Activated CD8-positive, alpha-beta memory T cell treated with anti-CD3 and anti-CD28 coated beads, Interleukin-2, amount 10 ng/mL, durations not matched to agents 7 days and 5 days (primary cell): ENCODE data around the gene PDE3A. TPM values are rescaled to one million over a fixed set of nuclear protein-coding genes. Genes with fewer than 3 reads are reported as not detected.

ENCODE experiments used
- ATAC-seq: fragments of 150-1000 bp; cut with Tn5 transposase; one replicate; pipeline ENCODE4 v1.10.0; 2021; ENCODE audit warnings: moderate library complexity
- CTCF ChIA-PET: fragments of 350-600 bp; sonication (Branson Sonifier 250); formaldehyde crosslinking; loops from one replicate; lab custom pipeline; 2021; ENCODE audit warnings: antibody characterized with exemption; lab: Charles Lee
- DNase-seq: peaks from one replicate; pipeline ENCODE4 v3.0.0-alpha.2; 2020
- H3K27ac Mint-ChIP-seq: one replicate; pipeline ENCODE4 v1.8.0; 2021; ENCODE audit warnings: mild to moderate bottlenecking, mixed read lengths
- H3K27me3 Mint-ChIP-seq: one replicate; pipeline ENCODE4 v1.8.0; 2021; ENCODE audit warnings: mixed read lengths
- H3K36me3 Mint-ChIP-seq: one replicate; pipeline ENCODE4 v1.8.0; 2021; ENCODE audit warnings: mild to moderate bottlenecking, mixed read lengths
- H3K4me1 Mint-ChIP-seq: one replicate; pipeline ENCODE4 v1.8.0; 2021; ENCODE audit warnings: mixed read lengths
- H3K4me3 Mint-ChIP-seq: one replicate; pipeline ENCODE4 v1.8.0; 2021; ENCODE audit warnings: mild to moderate bottlenecking, moderate library complexity, mixed read lengths
- H3K9me3 Mint-ChIP-seq: one replicate; pipeline ENCODE4 v1.8.0; 2022; ENCODE audit warnings: low read depth, mixed read lengths
- total RNA-seq, 2 experiments: library from RNA; stranded (reverse); gene quantifications; one replicate each; pipeline ENCODE4 v1.2.3, GENCODE V29; 2021

Gene PDE3A
- total RNA-seq, 2 experiments from 2014 or later, result not detected

DNA sequence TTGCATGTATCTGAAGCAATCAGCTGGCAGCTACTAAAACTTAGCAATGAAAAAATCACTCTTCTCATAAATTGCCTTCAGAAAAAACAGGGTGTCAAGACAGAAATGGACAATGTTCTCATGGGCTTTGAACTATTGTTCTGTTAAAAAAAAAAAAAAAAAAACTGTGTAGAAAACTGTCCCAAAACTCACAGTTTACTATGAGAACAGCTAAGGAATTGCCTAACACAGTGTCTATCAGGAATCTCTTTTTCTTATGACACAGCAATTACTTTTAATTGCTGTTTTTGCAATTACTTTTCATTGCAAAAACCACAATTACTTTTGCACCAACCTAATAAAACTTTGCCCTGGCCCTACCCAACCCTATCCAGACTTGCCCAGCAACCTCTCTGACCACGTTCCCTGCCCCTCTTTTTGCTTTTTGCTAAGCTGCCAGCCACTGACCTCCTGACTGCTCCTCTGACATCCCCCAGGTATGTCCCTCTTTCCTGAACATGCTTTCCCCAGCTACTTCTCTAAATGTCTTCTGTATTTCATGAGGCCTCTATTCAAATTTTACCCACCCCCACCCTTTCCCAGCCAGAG, 258.8 kb downstream of the PDE3A start:
- Mint-ChIP-seq H3K4me1 (no peaks in the 10 kb centered on the region), H3K36me3 (no peaks in the 10 kb centered on the region), H3K27ac (no peak overlapping the region), H3K4me3 (no peak overlapping the region), H3K27me3 (no peaks in the 10 kb centered on the region), H3K9me3 (no peaks in the 10 kb centered on the region)
- ATAC-seq, result no peak
- CTCF ChIA-PET, result interaction anchor here (0.7 kb wide), 1 partner anchor 1092 kb away, joined by 3 read pairs; no protein-coding TSS in a partner anchor
- DNase-seq, result no peak

DNA sequence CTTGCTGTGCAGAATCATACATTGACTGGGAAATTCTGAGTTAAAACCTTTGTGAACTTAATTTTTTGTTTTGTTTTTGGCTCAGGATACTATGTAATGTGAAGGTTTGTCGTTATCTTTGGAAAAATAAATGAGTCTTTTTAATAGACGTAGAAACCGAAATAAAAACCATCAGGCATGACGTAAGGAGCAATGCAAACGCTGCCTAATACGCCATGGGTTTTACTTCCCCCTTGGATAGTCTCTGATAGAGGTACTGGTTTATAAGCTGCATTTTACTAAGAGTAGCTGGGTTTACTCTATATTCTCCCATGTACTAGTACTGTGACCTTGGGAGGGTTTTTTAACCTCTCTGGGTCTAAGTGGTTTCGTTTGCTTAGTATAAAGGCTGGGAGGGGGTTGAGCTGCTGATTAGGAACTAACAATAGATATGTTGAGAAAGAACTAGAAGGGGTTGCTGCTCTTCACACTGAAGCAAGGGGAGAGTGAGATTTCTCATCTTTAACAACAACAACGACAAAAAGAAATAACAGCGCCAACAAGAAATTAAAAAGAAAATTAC, 260.0 kb downstream of the PDE3A start:
- CTCF ChIA-PET, result no interaction called here
- Mint-ChIP-seq H3K9me3 (no peaks in the 10 kb centered on the region), H3K4me1 (no peaks in the 10 kb centered on the region), H3K27ac (no peak overlapping the region), H3K4me3 (no peak overlapping the region), H3K27me3 (no peaks in the 10 kb centered on the region), H3K36me3 (no peaks in the 10 kb centered on the region)
- DNase-seq (no peak), ATAC-seq (no peak)

DNA sequence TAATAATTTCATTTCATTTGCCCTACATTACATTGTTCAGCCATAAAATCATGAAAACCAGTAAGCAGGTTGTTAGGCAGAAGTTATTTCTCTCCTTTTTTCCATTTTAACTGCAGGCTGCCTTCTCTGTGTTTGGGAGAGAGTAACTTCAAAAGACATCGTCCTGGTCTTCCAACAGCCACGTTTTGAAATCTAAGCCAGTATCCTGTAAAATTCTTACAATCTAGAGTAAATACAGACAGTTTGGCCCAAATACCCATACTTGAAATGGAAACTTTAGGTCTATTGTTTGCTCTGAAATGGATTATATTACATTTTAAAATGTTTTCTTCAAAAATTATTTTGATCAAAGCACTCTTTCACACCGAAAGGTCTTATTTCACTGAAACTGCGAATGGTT, 260.7 kb downstream of the PDE3A start:
- Mint-ChIP-seq H3K36me3 (no peaks in the 10 kb centered on the region), H3K9me3 (no peaks in the 10 kb centered on the region), H3K27me3 (no peaks in the 10 kb centered on the region), H3K4me3 (no peak overlapping the region), H3K4me1 (no peaks in the 10 kb centered on the region), H3K27ac (no peak overlapping the region)
- ATAC-seq (no peak), DNase-seq (no peak)
- CTCF ChIA-PET, result no interaction called here

DNA sequence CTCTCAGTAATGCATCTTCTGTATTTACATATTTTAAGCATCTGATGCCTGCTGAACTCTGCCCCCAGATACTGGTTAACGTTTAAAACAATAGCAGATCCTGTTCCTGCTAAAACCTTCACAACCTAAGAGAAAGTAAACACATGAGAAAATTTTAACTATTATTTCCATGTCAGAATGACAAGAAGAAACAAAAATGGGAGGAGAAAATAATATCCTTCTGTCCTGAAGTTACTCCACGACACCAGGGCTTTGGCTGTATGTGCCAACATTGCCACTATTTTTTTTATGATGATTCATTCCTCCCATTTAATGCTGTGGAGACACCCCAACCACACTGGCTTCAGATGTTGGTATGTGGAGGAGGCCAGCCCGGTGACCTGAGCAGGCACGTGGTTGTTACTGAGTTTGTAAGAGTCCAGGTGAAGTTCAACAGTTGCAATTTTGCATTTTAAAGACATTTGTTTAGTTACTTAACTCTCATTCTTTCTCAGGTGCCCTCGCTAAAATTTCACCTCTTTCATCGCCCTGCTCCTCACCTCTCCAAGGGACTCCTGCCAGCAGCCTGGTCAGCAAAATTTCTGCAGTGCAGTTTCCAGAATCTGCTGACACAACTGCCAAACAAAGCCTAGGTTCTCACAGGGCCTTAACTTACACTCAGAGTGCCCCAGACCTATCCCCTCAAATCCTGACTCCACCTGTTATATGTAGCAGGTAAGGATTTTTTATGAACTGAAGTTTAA, 261.2 kb downstream of the PDE3A start:
- no peaks in the 10 kb centered on the region for H3K4me1 Mint-ChIP-seq
- no peaks in the 10 kb centered on the region for H3K36me3 Mint-ChIP-seq
- no peaks in the 10 kb centered on the region for H3K27me3 Mint-ChIP-seq
- ATAC-seq (no peak), DNase-seq (no peak)
- no peak overlapping the region for H3K27ac Mint-ChIP-seq
- no peaks in the 10 kb centered on the region for H3K9me3 Mint-ChIP-seq
- no peak overlapping the region for H3K4me3 Mint-ChIP-seq
- CTCF ChIA-PET, result no interaction called here

DNA sequence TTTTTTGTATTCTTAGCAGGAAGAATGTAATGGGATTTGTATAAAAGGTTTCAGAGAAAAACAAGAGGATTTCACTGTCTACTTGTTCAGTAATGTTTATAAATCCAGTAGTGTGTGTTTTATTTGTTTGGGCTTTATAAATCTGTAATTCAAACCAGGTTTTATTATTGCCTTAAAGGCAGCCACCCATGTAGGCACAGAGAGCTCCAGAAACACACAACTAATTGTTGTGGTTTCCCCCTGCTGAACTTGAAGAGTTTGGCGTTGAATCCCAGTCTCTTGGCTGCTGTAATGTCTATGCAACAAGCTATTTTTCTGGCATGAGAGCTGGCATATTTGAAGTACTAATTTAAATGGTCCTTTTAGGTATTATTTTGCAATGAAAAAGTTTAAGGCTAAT, 263.4 kb downstream of the PDE3A start:
- no peak overlapping the region for H3K4me3 Mint-ChIP-seq
- H3K27ac Mint-ChIP-seq, result no peak overlapping the region

DNA sequence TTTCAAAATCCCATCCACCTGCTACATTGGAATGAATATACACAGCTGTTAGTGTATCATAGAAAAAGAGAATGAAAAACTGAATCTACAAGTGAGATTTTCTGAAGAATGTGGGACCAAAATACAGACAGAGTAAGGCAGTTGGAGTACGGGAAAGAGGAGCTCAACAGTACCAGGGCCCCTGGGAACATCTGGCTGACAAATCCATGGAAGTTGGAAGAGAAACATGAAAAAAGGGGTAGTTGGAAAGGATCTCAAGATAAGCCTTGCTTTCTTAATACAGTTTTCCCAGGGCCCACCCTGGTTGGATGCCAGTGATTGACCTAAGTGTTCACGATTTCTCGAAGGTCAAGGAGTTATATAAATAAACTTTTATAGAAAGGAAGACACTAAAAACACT, 272.8 kb downstream of the PDE3A start:
- Mint-ChIP-seq H3K4me3 (no peak overlapping the region), H3K9me3 (no peaks in the 10 kb centered on the region), H3K27me3 (no peaks in the 10 kb centered on the region), H3K27ac (no peak overlapping the region), H3K4me1 (no peaks in the 10 kb centered on the region), H3K36me3 (no peaks in the 10 kb centered on the region)
- DNase-seq (no peak), ATAC-seq (no peak)
- CTCF ChIA-PET, result no interaction called here

More for the DNA sequence above, 263.4 kb downstream of the PDE3A start:
- ATAC-seq (no peak), DNase-seq (no peak)
- Mint-ChIP-seq H3K4me1 (no peaks in the 10 kb centered on the region), H3K9me3 (no peaks in the 10 kb centered on the region), H3K36me3 (no peaks in the 10 kb centered on the region), H3K27me3 (no peaks in the 10 kb centered on the region)
- CTCF ChIA-PET, result no interaction called here

DNA sequence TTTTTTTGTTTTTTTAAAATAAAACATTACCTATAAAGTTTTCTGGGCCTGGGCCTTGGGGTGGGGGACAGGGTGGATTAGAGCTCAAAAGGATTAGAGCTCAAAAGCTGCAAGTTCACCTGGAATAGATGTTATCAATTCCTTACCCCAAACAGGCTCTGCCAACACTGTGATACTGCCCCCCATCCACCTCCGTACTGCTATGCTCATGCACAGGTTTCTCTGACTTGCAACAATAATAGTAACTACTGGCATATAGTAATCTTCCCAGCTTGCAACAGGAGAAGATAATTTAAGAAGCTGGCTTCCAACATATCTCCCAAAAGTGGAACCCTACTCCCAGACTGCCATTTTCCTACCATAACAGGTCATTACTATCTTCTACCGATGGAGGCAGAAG, 275.5 kb downstream of the PDE3A start:
- Mint-ChIP-seq H3K4me1 (no peaks in the 10 kb centered on the region), H3K4me3 (no peak overlapping the region), H3K9me3 (no peaks in the 10 kb centered on the region), H3K36me3 (no peaks in the 10 kb centered on the region), H3K27ac (no peak overlapping the region), H3K27me3 (no peaks in the 10 kb centered on the region)
- CTCF ChIA-PET, result no interaction called here
- no peak for DNase-seq
- no peak for ATAC-seq

DNA sequence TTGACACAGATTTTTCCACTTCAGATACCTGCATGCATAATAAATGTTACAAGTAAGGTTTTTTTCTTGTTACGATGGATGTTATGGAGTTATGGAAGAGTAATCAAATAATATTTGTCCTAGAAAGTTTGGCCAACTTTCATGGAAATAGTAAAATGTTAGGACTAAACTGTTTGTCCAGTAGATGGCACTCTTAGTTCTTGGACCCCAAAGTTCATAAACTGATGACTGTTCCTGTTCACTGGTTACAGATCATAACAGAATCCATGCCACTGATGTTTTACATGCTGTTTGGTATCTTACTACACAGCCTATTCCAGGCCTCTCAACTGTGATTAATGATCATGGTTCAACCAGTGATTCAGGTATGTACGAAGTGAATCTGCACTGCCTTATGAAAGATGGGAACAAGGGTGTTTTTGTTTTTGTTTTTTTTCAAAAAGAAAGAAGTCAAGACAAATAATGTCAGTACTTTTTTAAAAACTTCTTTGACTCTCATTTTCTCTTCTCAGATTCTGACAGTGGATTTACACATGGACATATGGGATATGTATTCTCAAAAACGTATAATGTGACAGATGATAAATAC, 278.0 kb downstream of the PDE3A start:
- no peaks in the 10 kb centered on the region for H3K9me3 Mint-ChIP-seq
- CTCF ChIA-PET, result no interaction called here
- no peak overlapping the region for H3K4me3 Mint-ChIP-seq
- no peak for ATAC-seq
- H3K27me3 Mint-ChIP-seq, result no peaks in the 10 kb centered on the region
- H3K4me1 Mint-ChIP-seq, result no peaks in the 10 kb centered on the region
- DNase-seq, result no peak
- no peaks in the 10 kb centered on the region for H3K36me3 Mint-ChIP-seq
- no peak overlapping the region for H3K27ac Mint-ChIP-seq

DNA sequence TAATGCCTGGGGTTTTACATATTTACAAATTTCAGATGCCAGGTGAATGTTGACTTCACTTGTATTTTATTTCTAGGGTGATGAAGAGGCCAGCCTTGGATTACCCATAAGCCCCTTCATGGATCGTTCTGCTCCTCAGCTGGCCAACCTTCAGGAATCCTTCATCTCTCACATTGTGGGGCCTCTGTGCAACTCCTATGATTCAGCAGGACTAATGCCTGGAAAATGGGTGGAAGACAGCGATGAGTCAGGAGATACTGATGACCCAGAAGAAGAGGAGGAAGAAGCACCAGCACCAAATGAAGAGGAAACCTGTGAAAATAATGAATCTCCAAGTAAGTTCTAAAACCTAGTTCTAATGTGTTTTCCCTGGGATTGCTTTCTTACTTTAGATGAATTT, 285.5 kb downstream of the PDE3A start:
- Mint-ChIP-seq H3K27me3 (no peaks in the 10 kb centered on the region), H3K4me1 (peaks cover 4% of the 10 kb centered on the region), H3K4me3 (no peak overlapping the region), H3K9me3 (no peaks in the 10 kb centered on the region), H3K27ac (no peak overlapping the region), H3K36me3 (no peaks in the 10 kb centered on the region)
- DNase-seq (no peak), ATAC-seq (no peak)
- CTCF ChIA-PET, result no interaction called here

DNA sequence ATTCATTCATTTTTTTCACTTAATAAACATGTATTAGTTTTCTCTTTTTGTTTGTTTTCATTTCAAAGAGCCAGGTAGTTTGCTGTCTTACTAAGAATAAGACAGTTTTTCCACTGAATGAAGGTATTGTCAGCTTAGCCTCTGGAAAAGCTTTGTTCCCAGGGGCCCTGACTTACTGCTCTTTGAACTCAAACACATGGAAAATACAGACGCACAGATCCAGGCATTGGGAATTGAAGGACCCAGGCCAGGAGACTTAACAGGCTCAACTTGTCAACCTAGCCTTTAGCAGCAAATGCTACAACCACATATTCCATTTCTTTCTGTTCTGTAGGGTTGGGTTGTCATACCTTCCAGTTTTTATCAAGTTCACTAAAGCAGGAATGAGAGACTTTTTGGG, 288.3 kb downstream of the PDE3A start:
- DNase-seq (no peak), ATAC-seq (no peak)
- no peaks in the 10 kb centered on the region for H3K36me3 Mint-ChIP-seq
- CTCF ChIA-PET, result no interaction called here
- peaks cover 4% of the 10 kb centered on the region for H3K4me1 Mint-ChIP-seq
- no peaks in the 10 kb centered on the region for H3K27me3 Mint-ChIP-seq
- H3K4me3 Mint-ChIP-seq, result no peak overlapping the region
- no peak overlapping the region for H3K27ac Mint-ChIP-seq
- H3K9me3 Mint-ChIP-seq, result peaks cover 10% of the 10 kb centered on the region

DNA sequence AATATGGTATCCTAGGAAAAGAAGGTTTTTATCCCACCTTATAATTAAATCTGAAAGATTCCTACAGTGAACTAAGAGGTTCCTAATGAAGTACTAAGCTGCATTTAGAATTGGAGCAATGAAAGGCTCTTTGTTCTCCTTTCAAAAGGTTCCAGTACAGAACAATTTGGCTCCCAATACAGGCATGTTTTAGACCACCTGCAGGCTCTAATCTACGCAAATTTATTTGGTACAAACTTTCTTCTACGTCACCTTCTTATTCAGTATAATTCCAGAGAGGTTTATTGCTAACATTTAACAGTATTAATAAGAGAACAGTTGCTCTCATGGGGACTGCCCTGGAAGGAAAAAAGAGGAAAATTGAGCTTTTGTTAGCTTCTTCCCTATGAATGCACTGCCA, 289.2 kb downstream of the PDE3A start:
- peaks cover 4% of the 10 kb centered on the region for H3K4me1 Mint-ChIP-seq
- no peak for DNase-seq
- no peak for ATAC-seq
- H3K4me3 Mint-ChIP-seq, result no peak overlapping the region
- no peaks in the 10 kb centered on the region for H3K27me3 Mint-ChIP-seq
- H3K9me3 Mint-ChIP-seq, result peaks cover 13% of the 10 kb centered on the region
- CTCF ChIA-PET, result no interaction called here
- H3K36me3 Mint-ChIP-seq, result no peaks in the 10 kb centered on the region
- no peak overlapping the region for H3K27ac Mint-ChIP-seq

DNA sequence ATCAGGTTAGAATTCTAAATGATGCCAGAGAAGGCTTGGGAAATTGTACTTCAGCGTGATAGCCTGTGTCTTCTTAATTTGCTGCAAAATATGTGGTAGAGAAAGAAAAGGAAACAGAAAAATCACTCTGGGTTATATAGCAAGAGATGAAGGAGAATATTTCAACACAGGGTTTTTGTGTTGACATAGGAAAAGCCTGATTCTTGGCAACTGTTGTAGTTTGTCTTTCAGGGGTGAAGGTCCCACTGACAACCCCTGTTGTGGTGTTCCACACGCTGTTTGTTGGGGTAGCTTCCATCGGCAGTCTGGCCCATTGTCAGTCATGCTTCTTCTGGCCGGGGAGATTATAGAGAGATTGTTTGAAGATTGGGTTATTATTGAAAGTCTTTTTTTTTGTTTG, 313.0 kb downstream of the PDE3A start:
- Mint-ChIP-seq H3K9me3 (peaks cover 1% of the 10 kb centered on the region), H3K27ac (no peak overlapping the region), H3K27me3 (no peaks in the 10 kb centered on the region), H3K4me3 (no peak overlapping the region), H3K36me3 (no peaks in the 10 kb centered on the region), H3K4me1 (no peaks in the 10 kb centered on the region)
- DNase-seq (no peak), ATAC-seq (no peak)
- CTCF ChIA-PET, result no interaction called here

DNA sequence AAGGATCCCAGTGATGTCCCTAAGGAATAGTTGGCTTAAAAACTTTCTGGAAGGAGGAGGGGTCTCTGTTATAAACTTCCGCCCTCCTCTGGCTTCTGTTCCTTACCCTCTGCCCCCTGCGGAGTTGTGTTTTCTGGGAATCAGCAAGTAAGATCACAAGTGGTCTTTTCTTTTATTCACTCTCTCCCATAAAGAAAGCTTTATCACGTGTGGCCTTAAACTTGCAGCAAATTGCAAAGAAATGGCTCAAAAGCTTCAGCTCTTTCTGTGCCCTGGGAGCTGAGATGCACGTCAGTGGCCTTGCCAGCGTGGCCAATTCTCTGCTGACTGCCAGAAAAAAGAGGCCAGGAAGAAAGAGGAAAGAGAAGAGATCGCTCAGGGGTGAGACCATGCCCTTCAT, 326.9 kb downstream of the PDE3A start, which contains the start of gene SLCO1C1:
SLCO1C1 (plus strand) TSS at position 101 of the 400 bp plus-strand sequence. CDS start 4,245 bp downstream, outside the sequence.
- Mint-ChIP-seq H3K27ac (no peak within 1 kb of the TSS), H3K4me3 (no peak within 1 kb of the TSS), H3K9me3 (peaks cover 2% of the 10 kb centered on the region), H3K27me3 (no peaks in the 10 kb centered on the region), H3K4me1 (no peaks in the 10 kb centered on the region), H3K36me3 (no peaks in the 10 kb centered on the region)
- CTCF ChIA-PET, result no interaction called here
- ATAC-seq (no peak), DNase-seq (no peak)
